Measurements from ENCODE around the gene ARSJ. TPM values are rescaled to one million over a fixed set of nuclear protein-coding genes. Genes with fewer than 3 reads are reported as not detected.

ARSJ gene
- total RNA-seq, 1 donor from 2014 or later, result 8.4 TPM

- H3K4me1 ChIP-seq, result no peaks in the 10 kb centered on the region
- no peak for TF ChIP-seq CTCF (IDR thresholded peaks at IDR 0.05)
- H3K36me3 ChIP-seq, result no peaks in the 10 kb centered on the region
- H3K9me3 ChIP-seq, result no peaks in the 10 kb centered on the region
- ATAC-seq (no peak), DNase-seq (no peak)
- no peaks in the 10 kb centered on the region for H3K27me3 ChIP-seq (ENCODE audit: low read depth)
- H3K27ac ChIP-seq, result no peak overlapping the region
- H3K4me3 ChIP-seq, result no peak overlapping the region
- intact Hi-C loops (cut with DNase I), result no loop called here
Measured at GRCh38 chr4:113907559-113907958, 71.9 kb downstream of the ARSJ start.

- Histone ChIP-seq H3K9me3 (no peaks in the 10 kb centered on the region), H3K4me3 (no peak overlapping the region), H3K36me3 (no peaks in the 10 kb centered on the region), H3K4me1 (peaks cover 5% of the 10 kb centered on the region), H3K27me3 (ENCODE audit: low read depth) (no peaks in the 10 kb centered on the region), H3K27ac (no peak overlapping the region)
- DNase-seq (no peak), ATAC-seq (no peak)
- intact Hi-C loops (cut with DNase I), result no loop called here
- no peak for TF ChIP-seq CTCF (IDR thresholded peaks at IDR 0.05)
Measured at GRCh38 chr4:113905301-113905700, 74.1 kb downstream of the ARSJ start.

- no peak overlapping the region for H3K27ac ChIP-seq
- no peak overlapping the region for H3K4me3 ChIP-seq
- no peak for TF ChIP-seq CTCF (IDR thresholded peaks at IDR 0.05)
- H3K9me3 ChIP-seq, result no peaks in the 10 kb centered on the region
- no peaks in the 10 kb centered on the region for H3K27me3 ChIP-seq (ENCODE audit: low read depth)
- intact Hi-C loops (cut with DNase I), result no loop called here
- H3K36me3 ChIP-seq, result no peaks in the 10 kb centered on the region
- DNase-seq (no peak), ATAC-seq (no peak)
- H3K4me1 ChIP-seq, result peaks cover 9% of the 10 kb centered on the region
Measured at GRCh38 chr4:113904877-113905276, 74.6 kb downstream of the ARSJ start.

GRCh38 chr4:113901994-113902787 is 77.3 kb downstream of the ARSJ start:
- Histone ChIP-seq H3K27ac (peak overlapping the region; percentile 13), H3K9me3 (no peaks in the 10 kb centered on the region), H3K4me1 (peaks cover 9% of the 10 kb centered on the region), H3K4me3 (no peak overlapping the region), H3K36me3 (no peaks in the 10 kb centered on the region), H3K27me3 (ENCODE audit: low read depth) (no peaks in the 10 kb centered on the region)
- intact Hi-C loops (cut with DNase I), result no loop called here
- peak; percentile 46 for TF ChIP-seq CTCF (IDR thresholded peaks at IDR 0.05)
- DNase-seq (peak; percentile 65), ATAC-seq (peak; percentile 95 to 98)

- DNase-seq, result no peak
- Histone ChIP-seq H3K36me3 (no peaks in the 10 kb centered on the region), H3K27ac (no peak overlapping the region), H3K9me3 (no peaks in the 10 kb centered on the region), H3K4me1 (peaks cover 9% of the 10 kb centered on the region), H3K4me3 (no peak overlapping the region), H3K27me3 (ENCODE audit: low read depth) (no peaks in the 10 kb centered on the region)
- peak in 1 of 2 donors; percentile 27 for ATAC-seq
- TF ChIP-seq CTCF (IDR thresholded peaks at IDR 0.05), result no peak
- intact Hi-C loops (cut with DNase I), result no loop called here
Measured at GRCh38 chr4:113899271-113900070, 80.0 kb downstream of the ARSJ start.

Data from lower lobe of right lung (tissue), 2 donors.